GM15510 (cell line): Measurements from ENCODE around the gene FAM83F.

ENCODE experiments used
- POLR2A ChIP-seq: IDR thresholded peaks from 3 replicates; pipeline ENCODE4 v1.6.1; 2011; ENCODE audit warnings: borderline replicate concordance; ENCODE audit not compliant: insufficient read length; ENCODE audit errors: extremely low read depth

Gene FAM83F

DNA sequence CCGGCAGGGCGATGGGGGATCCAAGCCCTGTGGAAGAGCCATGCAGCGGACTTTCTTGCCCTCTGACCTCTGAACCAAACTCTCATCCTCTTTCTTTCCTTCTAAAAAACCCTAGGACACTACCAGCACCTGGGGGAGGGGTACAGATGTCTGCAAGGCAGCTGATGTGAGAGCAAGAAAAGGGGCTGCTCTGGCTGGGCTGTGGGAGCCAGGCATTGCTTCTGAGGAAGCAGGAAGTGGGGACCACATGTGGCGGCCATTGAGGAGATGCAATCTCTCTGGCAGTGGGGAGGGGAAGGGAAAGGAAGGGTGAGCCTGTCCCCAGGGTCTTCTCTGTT lies 36.0 kb downstream of the FAM83F start:
- no peak for TF ChIP-seq POLR2A

DNA sequence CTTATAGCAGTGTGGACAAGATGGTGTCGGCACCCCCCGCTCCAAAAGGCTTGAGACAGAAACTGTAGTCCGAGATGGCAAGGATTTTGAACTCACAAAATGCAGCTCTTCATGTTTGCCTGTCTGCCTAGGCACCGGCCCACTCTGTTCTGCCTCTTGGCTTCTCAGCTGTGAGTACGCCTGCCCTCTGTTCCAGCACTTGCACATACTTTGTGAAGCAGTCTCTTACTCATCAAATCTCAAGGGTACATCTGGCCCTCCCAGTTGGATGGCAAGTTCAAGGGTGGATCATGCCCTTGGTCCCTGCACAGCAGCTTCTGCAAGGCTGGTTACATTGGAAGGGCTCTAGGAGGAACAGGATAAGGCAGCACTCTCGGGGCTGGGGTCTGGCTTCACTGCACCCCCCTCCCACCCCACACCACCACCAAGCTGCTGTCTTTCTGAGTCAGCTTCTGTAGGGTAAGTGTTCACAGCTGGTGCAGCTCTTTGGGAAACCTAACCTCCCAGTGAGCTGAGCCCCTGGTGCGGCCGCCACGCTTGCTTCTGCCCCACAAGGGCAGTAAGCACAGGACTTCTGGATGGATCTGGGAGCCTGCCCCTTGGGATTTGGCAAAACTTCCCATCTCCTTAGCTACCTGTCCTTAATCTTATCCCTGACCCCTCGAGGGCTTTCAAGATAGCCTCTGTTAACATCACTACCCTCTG lies 37.2 kb downstream of the FAM83F start:
- TF ChIP-seq POLR2A, result no peak

DNA sequence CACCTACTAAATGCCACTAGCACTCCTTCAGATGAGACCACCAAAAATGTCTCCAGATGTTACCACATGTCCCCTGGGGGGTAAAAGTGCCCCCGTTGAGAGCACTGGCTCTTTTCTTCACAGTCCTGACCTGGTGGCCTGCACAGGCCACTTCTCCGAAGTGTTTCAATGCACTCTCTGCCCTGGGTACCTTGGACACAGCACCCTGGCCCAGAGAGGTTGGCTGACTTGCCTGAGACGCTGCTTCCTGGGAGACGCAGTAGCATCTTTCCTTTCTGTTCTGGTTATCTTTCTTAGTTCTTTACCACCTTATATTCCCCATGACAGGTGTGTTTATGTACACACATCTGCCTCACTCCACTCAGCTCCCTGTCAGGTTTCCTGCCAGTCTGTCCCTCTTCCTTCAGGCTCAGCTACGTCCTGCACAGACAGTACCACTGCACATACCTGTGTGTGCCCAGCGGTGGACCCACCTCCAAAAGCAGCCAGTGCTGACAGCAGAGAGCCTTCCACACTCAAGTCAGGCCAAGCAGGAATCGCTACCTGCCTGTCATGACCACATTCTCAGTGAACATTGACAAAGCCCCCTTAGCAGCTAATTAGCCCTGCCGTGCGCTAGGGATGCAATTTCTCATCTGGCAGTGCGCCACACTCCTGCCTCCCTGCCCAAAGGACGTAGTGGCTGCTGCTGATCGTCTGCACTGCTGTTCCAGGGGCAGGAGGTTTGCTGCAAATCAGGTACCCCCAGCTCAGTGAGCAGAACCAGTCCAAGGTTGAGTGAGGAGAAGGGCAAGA lies 39.0 kb downstream of the FAM83F start:
- TF ChIP-seq POLR2A, result no peak

DNA sequence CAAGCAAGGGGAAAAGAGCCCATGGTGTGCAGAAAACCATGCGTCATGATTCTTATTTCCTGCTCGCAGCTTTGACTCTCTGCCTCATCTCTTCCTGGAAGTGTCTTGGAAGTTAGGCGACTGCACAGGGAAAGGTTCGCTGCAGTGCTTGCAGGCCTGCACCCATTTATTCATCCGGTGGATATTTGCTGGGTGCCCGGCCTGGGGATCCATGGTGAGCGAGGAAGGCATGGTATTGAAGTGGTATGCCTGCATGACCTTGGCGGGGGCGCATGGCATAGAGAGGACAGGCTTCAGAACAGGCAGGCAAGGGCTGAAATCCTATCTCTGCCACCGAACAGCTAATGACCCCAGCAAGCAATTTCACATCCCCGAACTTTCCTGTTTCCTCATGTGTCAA lies 40.6 kb downstream of the FAM83F start:
- no peak for TF ChIP-seq POLR2A

GRCh38 chr22:40036126-40036525 lies 41.4 kb downstream of the FAM83F start:
- TF ChIP-seq POLR2A, result no peak

GRCh38 chr22:40036591-40037225 lies 42.0 kb downstream of the FAM83F start:
- no peak for TF ChIP-seq POLR2A

DNA sequence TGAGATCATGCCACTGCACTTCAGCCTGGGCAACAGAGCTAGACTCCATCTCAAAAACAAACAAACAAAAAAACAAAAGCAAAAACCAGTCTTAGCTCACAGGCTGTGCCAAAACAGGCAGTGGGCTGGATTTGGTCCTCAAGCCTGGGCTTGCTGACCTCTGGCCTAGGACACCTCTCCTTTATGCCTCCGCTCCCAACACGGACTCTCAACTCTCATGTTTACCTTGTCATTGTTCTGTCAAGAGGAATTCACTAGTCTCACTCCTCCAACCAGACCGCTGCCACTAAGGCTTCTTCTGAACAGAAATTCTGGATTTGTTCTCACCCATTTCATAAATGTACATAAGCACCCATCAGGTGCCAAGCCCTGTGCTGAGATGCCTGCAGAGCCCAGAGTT lies 42.6 kb downstream of the FAM83F start:
- TF ChIP-seq POLR2A, result no peak

DNA sequence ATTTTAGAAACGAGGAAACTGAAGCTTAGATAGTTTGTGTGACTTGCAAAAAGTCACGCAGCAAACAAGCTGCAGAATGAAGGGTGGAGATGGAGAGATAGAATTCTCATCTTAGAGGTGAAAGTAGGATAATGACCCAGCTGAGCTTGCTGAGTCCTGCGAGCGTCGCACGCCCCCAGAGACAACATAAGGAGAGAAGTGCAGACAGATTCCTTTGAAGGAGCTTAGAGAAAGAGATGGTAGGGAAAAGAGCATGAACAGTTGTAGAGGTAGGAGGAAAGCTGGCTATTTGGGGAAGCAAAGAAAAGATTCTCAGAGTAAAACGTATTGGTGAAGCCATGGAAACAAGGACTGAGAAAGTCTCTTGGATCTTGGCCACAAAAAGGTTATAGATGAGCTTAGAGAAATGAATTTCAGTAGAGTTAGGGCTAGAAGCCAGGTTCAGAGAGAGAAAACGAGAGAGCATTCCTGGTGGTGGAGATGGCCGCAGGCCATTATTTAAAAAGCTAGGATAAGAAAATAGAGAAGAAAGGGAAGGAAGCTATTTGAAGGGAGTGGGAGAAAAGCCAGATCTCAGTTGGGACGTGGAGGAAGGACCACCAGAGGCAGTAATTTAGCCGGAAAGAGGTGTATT lies 44.8 kb downstream of the FAM83F start:
- no peak for TF ChIP-seq POLR2A

- TF ChIP-seq POLR2A, result no peak
Measured at GRCh38 chr22:40040927-40041326, 46.2 kb downstream of the FAM83F start.

- TF ChIP-seq POLR2A, result no peak
Measured at GRCh38 chr22:40041366-40042137, 46.8 kb downstream of the FAM83F start.

DNA sequence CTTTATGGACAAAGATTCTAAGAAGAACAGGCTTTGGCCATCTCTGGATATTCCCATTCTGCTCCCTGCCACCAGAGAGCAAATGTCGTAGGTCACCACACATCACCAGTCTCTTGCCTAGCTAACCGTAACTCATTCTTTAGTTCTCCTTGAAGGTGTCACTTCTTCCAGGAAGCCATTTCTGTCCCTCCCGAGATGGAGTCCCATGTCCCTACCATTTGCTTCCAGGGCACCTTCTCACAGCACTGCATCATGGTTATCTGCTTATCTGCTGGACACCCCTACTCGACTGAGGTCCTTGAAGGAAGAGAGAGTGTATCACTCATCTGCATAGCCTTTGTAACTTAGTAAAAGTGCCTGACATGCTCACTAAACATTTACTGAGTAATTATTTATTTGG lies 47.6 kb downstream of the FAM83F start:
- TF ChIP-seq POLR2A, result no peak

DNA sequence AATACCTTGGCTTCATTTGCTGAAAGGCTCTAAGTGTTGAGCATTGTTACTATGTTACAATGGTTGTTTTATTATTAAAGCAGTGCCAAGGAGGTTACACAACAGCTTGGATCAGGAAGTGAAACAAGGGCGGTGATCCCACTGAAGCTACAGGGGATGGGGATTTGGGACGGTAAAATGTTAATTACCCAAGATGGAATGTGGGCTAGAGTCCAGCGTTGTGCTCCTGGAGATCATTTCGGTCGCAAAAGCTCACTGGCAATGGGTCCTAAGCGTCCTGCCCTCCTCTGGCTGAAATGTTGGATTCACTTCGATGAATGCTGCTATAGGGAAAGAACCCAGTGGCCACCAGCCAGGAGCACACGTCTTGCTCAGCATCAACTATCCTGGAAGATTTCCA lies 48.3 kb downstream of the FAM83F start:
- TF ChIP-seq POLR2A, result no peak

- no peak for TF ChIP-seq POLR2A
Measured at GRCh38 chr22:40043793-40044101, 49.0 kb downstream of the FAM83F start.

DNA sequence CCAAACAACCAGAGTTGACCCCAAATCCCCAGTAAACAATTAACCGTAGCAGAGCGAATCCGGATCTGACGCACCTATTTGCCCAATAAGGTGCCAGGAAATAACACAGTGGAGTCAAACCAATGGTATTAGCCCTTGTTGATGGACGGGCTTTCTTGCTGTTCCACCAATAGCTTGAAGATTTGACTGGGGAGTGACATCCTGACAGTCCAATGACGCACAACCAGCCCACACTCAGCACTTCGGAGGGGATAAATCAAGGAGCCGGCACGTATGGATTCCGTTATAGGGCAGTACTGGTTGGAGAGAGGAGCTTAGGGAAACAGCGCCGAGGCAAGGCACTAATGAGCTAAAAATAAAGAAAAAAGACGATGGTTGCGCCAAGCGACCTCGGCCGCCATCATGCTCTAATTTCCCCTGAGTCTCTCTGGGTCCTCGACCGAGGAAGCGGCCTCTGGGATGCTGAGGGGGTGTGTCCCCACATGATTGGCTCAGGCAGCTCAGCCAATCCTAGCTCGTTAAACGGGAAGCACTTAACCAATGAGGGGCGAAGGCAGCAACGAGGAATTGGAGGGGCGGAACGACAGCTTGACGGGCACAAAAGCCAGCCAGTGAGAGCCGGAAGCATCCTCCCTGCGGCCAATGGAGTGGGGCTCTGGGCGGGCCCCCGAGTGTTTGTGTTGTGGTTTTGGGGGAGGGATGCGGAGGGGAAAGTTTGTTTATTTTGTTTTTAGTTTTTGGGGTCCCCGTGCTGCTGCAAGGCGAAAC lies 49.5 kb downstream of the FAM83F start:
- TF ChIP-seq POLR2A, result peak; percentile 69
